Brain microvascular endothelial cell (primary cell): Measurements from ENCODE around the gene OSBP2.

Experiments used
- DNase-seq: peaks from one replicate; pipeline ENCODE4 v3.0.0-alpha.2; 2020
- H3K27ac ChIP-seq: fragments of 250-450 bp; sonication (Bioruptor Pico); 2 replicates; pipeline ENCODE4 v1.5.1; 2020; ENCODE audit warnings: mild to moderate bottlenecking, moderate library complexity
- H3K27me3 ChIP-seq: fragments of 250-450 bp; sonication (Bioruptor Pico); replicated peaks from 2 replicates; pipeline ENCODE4 v1.5.1; 2020; ENCODE audit warnings: mild to moderate bottlenecking
- H3K36me3 ChIP-seq: fragments of 250-450 bp; sonication (Bioruptor Pico); replicated peaks from 2 replicates; pipeline ENCODE4 v1.5.1; 2020; ENCODE audit warnings: mild to moderate bottlenecking
- H3K4me3 ChIP-seq: 2 replicates; pipeline ENCODE4 v1.5.1; 2011; ENCODE audit warnings: low read depth, mild to moderate bottlenecking, control low read depth, low read length, moderate library complexity
- in situ Hi-C: cut with HindIII; loops from 2 replicates; pipeline ENCODE4 v1.10.0; 2017; ENCODE audit warnings: low sequenced_read_pairs, low pct_ligation_motif_present
- TF ChIP-seq, protein P1 (sequence below): IDR thresholded peaks from 2 replicates; pipeline ENCODE4 v1.5.1; 2011; ENCODE audit warnings: low read depth, mild to moderate bottlenecking, moderate library complexity, low read length, control low read depth, inconsistent platforms; ENCODE audit errors: missing control alignments

Gene OSBP2

DNA sequence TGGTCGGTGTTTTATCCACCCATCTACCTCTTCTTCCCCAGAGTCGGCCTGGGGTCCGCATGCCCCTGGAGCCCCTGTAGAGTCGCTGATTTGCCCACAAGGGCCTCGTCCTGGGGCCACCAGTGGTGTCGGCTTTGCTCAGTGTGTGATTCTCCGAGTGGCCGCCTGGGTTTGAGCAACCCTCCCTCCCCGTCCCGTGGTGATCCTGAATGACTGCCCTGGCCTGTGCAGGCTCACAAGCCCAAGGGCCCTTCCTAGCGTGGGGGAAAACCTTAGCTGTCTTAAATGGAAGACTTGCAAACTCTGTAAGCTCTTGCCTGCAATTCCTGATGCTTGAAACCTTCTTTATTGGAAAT is 128.3 kb downstream of the OSBP2 start:
- TF ChIP-seq, protein P1, sequence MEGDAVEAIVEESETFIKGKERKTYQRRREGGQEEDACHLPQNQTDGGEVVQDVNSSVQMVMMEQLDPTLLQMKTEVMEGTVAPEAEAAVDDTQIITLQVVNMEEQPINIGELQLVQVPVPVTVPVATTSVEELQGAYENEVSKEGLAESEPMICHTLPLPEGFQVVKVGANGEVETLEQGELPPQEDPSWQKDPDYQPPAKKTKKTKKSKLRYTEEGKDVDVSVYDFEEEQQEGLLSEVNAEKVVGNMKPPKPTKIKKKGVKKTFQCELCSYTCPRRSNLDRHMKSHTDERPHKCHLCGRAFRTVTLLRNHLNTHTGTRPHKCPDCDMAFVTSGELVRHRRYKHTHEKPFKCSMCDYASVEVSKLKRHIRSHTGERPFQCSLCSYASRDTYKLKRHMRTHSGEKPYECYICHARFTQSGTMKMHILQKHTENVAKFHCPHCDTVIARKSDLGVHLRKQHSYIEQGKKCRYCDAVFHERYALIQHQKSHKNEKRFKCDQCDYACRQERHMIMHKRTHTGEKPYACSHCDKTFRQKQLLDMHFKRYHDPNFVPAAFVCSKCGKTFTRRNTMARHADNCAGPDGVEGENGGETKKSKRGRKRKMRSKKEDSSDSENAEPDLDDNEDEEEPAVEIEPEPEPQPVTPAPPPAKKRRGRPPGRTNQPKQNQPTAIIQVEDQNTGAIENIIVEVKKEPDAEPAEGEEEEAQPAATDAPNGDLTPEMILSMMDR: peak; percentile 34
- Histone ChIP-seq H3K4me3 (no peak overlapping the region), H3K27ac (no peak overlapping the region), H3K36me3 (no peaks in the 10 kb centered on the region), H3K27me3 (peaks cover 9% of the 10 kb centered on the region)
- in situ Hi-C loops: no loop called here
- peak; percentile 26 for DNase-seq

DNA sequence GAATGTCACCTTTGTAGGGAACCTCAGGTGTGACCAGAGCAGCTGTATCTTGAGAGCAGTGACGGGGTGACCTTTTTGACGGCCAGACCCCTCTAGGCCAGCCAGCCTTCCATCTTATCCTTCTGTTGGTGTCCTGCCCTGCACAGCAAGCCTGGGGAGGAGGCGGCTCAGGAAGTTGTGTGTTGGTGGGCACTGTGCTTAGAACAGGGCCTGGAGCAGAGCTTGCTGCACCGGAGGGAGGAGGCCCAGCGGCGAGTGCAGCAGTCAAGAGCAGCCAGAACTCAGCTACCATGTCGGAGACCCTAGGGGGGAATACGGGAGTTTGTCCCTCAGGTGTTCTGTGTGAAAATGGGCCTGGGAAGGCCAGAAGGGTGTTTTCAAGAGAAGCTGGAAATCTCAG is 129.4 kb downstream of the OSBP2 start:
- DNase-seq: no peak
- no peaks in the 10 kb centered on the region for H3K36me3 ChIP-seq
- H3K27ac ChIP-seq: no peak overlapping the region
- peaks cover 9% of the 10 kb centered on the region for H3K27me3 ChIP-seq
- TF ChIP-seq, protein P1: no peak
- in situ Hi-C loops: no loop called here
- no peak overlapping the region for H3K4me3 ChIP-seq

DNA sequence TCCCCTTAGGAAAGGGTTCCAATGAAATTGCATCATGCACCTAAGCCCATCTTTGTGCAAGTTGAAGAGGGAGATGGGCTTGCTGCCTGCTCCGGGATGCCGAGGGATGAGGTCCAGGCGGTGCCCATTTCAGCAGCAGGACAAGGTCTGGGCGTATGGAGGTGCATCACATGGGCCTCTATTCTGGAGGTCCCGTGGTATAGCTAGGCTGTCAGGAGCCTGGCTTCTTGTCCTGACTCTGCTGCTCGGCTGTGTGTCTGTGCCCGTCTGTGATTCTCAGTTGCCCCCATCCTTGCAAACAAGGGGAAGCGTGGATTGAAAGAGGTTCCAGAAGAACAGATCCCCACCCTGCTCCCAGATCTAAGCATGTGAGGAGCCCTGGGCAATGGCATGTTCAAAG is 130.0 kb downstream of the OSBP2 start:
- in situ Hi-C loops: no loop called here
- no peak overlapping the region for H3K27ac ChIP-seq
- TF ChIP-seq, protein P1: no peak
- no peak overlapping the region for H3K4me3 ChIP-seq
- DNase-seq: no peak
- H3K27me3 ChIP-seq: peaks cover 9% of the 10 kb centered on the region
- no peaks in the 10 kb centered on the region for H3K36me3 ChIP-seq

DNA sequence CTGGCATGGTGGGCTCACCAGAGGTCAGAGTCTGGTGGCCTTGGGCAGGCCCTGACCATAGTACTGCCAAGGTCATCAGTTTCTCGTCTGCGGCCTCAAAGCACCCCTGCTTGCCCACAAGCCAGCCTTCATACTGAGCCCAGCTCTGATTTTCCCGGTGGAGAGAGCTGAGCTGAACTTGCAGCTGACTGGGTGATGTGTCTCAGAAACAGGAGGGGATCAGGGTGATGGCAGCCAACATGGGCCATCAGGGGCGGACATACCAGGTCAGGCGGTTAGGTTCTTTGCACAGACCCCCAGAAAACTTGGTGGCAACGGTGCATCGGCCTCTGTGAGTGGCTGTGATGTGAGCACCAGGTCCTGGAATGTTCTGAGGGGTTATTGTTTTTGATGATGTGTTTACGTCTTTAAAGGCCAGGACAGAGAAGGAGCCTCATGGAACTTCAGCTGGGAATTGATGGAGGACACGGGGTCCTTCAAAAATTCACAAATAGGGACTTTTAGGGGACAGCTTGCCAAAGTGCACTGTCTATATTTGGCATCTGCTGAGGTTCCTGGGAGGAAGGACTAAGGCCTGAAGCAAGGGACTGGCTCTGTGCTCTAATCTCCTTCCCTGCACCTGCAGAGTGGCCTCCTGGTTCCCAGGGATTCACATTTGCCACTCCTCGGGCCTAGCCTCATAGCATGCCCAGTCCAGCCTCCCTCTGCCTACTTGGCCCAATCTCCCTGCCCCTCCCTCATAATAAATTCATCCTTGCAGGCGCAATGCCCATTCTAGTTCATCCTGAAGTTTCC is 131.2 kb downstream of the OSBP2 start:
- peaks cover 9% of the 10 kb centered on the region for H3K27me3 ChIP-seq
- no peak for DNase-seq
- no peak overlapping the region for H3K4me3 ChIP-seq
- H3K27ac ChIP-seq: no peak overlapping the region
- TF ChIP-seq, protein P1: no peak
- in situ Hi-C loops: no loop called here
- no peaks in the 10 kb centered on the region for H3K36me3 ChIP-seq

- in situ Hi-C loops: no loop called here
- no peak overlapping the region for H3K27ac ChIP-seq
- no peak overlapping the region for H3K4me3 ChIP-seq
- peaks cover 8% of the 10 kb centered on the region for H3K27me3 ChIP-seq
- TF ChIP-seq, protein P1: no peak
- no peaks in the 10 kb centered on the region for H3K36me3 ChIP-seq
- no peak for DNase-seq
Measured at GRCh38 chr22:30826670-30827355, 132.1 kb downstream of the OSBP2 start.
